ENCODE results near the gene KCNAB1. TPM values are rescaled to one million over a fixed set of nuclear protein-coding genes. Genes with fewer than 3 reads are reported as not detected.

Gene KCNAB1
- total RNA-seq, 1 experiment from 2014 or later = not detected

DNA sequence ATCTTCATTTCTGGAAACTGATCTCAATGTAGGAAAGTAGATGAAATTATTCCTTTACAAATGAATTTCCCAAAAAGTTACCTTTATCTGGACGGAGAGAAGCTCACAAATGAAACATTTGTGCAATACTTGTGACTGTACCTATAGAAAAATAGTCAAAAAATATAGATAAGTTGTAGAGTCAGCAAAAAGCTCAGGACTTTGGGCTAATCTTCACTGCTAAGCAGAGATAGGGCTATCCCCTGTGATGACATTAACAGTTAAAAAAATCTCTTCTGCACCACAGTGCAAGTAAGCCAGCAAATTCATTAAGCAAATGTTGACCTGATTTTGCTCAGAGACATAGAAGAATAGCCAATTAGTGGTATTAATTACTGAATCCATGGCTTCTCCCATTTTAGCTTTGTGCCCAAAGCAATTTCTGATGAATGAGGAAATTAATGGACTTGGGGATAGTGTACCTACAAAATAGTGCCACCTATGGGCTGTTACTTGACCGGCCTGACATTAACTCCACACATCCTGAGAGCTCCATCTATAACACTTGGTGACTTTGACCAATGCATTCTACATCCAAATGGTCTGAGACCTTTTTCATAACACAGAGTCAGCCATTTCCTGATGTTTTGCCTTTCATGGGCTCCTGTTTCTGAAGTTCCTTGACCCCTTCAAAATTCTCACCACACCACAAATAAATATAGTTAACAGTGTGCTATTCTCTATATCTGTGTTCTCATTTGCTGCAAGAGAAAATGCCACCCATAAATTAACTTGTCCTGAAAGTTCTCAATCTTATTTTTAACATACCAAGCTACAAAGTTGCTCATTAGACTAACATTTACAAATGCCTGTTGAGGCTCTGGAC, 329.6 kb downstream of the KCNAB1 start:
- H3K9me2 ChIP-seq (ENCODE audit: insufficient read depth) = no peaks in the 10 kb centered on the region
- no peak overlapping the region for H3K4me3 ChIP-seq (replicated peaks in 1 of 2; ENCODE audit: low read depth in 1 of 2, low read length in 2 of 2)
- CTCF ChIA-PET = interaction anchor here (0.6 to 3.4 kb wide), 26 partner anchors 9 to 688 kb away, joined by 3 to 32 read pairs (median 4); no protein-coding TSS in a partner anchor
- H3K9ac ChIP-seq (ENCODE audit: low read length) = no peak overlapping the region
- H3K36me3 ChIP-seq (ENCODE audit: control insufficient read depth in 1 of 2, insufficient read depth in 2 of 2, low read length in 2 of 2) = no peaks in the 10 kb centered on the region
- POLR2A ChIA-PET = no interaction called here
- intact Hi-C loops (cut with micrococcal nuclease) = loop anchor here (2.0 to 10.0 kb wide), 2 partner anchors 299 to 685 kb away; no protein-coding TSS in a partner anchor
- H4K20me1 ChIP-seq (ENCODE audit: insufficient read depth) = no peaks in the 10 kb centered on the region
- H3K79me2 ChIP-seq (ENCODE audit: insufficient read depth, low read length) = no peaks in the 10 kb centered on the region
- RAD21 ChIA-PET (ENCODE audit: low non-redundant PET in 1 of 2, low total read pairs in 2 of 2, uncharacterized antibody in 2 of 2, unreplicated experiment in 2 of 2) = interaction anchor here in 1 of 2 experiments (0.7 kb wide), 1 partner anchor 144 kb away, joined by 3 read pairs; no protein-coding TSS in a partner anchor
- H3K27ac ChIP-seq (ENCODE audit: low read depth, low read length) = no peak overlapping the region
- H3K4me2 ChIP-seq (ENCODE audit: low read length) = no peak overlapping the region
- ATAC-seq = peak; percentile 91
- H3K4me1 ChIP-seq (ENCODE audit: control insufficient read depth in 1 of 2, insufficient read depth in 2 of 2, low read length in 2 of 2) = no peaks in the 10 kb centered on the region
- no peaks in the 10 kb centered on the region for H3K27me3 ChIP-seq (ENCODE audit: insufficient read depth, low read length)
- H2AFZ ChIP-seq (ENCODE audit: low read depth, low read length, poor library complexity, severe bottlenecking) = peak overlapping the region; percentile 63
- TF ChIP-seq EGR1 (IDR thresholded peaks at IDR 0.05; ENCODE audit: low read depth) = no peak
- TF ChIP-seq CTCF (IDR thresholded peaks at IDR 0.05 in 2 of 3, conservative IDR thresholded peaks at IDR 0.05 in 1 of 3; ENCODE audit: borderline replicate concordance in 1 of 3, insufficient read depth in 1 of 3, low read depth in 2 of 3, low read length in 2 of 3) = peak; percentile 47 to 74 (median 68); a peak in 5 of 6 replicates
- peak; percentile 61 for TF ChIP-seq RAD21 (IDR thresholded peaks at IDR 0.05; ENCODE audit: low read depth)
- H3K9me3 ChIP-seq (ENCODE audit: control insufficient read depth in 1 of 2, insufficient read depth in 1 of 2, low read depth in 1 of 2, low read length in 2 of 2) = no peaks in the 10 kb centered on the region
- peak; percentile 37 for DNase-seq (ENCODE audit: low read depth, low spot score)
- BruUV-seq (replicated peaks) = no TSS peak

DNA sequence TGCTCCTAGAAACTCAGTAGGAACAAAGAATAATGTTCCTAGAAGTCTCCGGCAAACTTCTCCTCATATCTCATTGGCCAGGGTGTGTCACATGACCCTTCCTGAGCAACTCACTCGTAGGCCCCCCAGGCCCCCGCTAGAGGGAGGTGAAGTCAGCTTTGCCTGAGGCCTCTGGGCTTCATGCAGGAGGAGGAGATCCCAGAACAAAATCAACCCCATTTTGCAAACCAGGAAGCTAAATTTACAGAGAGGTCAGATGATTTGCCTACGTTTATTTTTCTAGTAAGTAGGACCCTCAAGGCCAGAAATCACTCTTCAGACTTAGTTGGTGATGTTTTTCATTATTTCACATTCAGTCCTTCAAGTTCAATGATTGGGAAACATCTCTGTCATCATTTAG, 335.5 kb downstream of the KCNAB1 start:
- H3K9me2 ChIP-seq (ENCODE audit: insufficient read depth) = no peaks in the 10 kb centered on the region
- ATAC-seq (no peak), DNase-seq (ENCODE audit: low read depth, low spot score) (no peak)
- intact Hi-C loops (cut with micrococcal nuclease) = no loop called here
- H3K79me2 ChIP-seq (ENCODE audit: insufficient read depth, low read length) = no peaks in the 10 kb centered on the region
- BruUV-seq (replicated peaks) = no TSS peak
- H3K9me3 ChIP-seq (ENCODE audit: control insufficient read depth in 1 of 2, insufficient read depth in 1 of 2, low read depth in 1 of 2, low read length in 2 of 2) = no peaks in the 10 kb centered on the region
- H2AFZ ChIP-seq (ENCODE audit: low read depth, low read length, poor library complexity, severe bottlenecking) = peak overlapping the region; percentile 6
- H3K9ac ChIP-seq (ENCODE audit: low read length) = no peak overlapping the region
- ChIA-PET POLR2A (no interaction called here), CTCF (no interaction called here), RAD21 (ENCODE audit: low non-redundant PET in 1 of 2, low total read pairs in 2 of 2, uncharacterized antibody in 2 of 2, unreplicated experiment in 2 of 2) (no interaction called here)
- H3K4me3 ChIP-seq (replicated peaks in 1 of 2; ENCODE audit: low read depth in 1 of 2, low read length in 2 of 2) = no peak overlapping the region
- H3K4me2 ChIP-seq (ENCODE audit: low read length) = no peak overlapping the region
- TF ChIP-seq CTCF (IDR thresholded peaks at IDR 0.05 in 2 of 3, conservative IDR thresholded peaks at IDR 0.05 in 1 of 3; ENCODE audit: borderline replicate concordance in 1 of 3, insufficient read depth in 1 of 3, low read depth in 2 of 3, low read length in 2 of 3) (no peak), MAX (IDR thresholded peaks at IDR 0.05) (no peak), YY1 (IDR thresholded peaks at IDR 0.05; ENCODE audit: extremely low read depth, insufficient replicate concordance, low read depth, low read length) (no peak), SRF (IDR thresholded peaks at IDR 0.05; ENCODE audit: low read depth) (no peak)
- TF ChIP-seq, protein P1, sequence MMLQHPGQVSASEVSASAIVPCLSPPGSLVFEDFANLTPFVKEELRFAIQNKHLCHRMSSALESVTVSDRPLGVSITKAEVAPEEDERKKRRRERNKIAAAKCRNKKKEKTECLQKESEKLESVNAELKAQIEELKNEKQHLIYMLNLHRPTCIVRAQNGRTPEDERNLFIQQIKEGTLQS (IDR thresholded peaks at IDR 0.05) = no peak
- TF ChIP-seq, protein P2, sequence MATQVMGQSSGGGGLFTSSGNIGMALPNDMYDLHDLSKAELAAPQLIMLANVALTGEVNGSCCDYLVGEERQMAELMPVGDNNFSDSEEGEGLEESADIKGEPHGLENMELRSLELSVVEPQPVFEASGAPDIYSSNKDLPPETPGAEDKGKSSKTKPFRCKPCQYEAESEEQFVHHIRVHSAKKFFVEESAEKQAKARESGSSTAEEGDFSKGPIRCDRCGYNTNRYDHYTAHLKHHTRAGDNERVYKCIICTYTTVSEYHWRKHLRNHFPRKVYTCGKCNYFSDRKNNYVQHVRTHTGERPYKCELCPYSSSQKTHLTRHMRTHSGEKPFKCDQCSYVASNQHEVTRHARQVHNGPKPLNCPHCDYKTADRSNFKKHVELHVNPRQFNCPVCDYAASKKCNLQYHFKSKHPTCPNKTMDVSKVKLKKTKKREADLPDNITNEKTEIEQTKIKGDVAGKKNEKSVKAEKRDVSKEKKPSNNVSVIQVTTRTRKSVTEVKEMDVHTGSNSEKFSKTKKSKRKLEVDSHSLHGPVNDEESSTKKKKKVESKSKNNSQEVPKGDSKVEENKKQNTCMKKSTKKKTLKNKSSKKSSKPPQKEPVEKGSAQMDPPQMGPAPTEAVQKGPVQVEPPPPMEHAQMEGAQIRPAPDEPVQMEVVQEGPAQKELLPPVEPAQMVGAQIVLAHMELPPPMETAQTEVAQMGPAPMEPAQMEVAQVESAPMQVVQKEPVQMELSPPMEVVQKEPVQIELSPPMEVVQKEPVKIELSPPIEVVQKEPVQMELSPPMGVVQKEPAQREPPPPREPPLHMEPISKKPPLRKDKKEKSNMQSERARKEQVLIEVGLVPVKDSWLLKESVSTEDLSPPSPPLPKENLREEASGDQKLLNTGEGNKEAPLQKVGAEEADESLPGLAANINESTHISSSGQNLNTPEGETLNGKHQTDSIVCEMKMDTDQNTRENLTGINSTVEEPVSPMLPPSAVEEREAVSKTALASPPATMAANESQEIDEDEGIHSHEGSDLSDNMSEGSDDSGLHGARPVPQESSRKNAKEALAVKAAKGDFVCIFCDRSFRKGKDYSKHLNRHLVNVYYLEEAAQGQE (IDR thresholded peaks at IDR 0.05; ENCODE audit: low read depth) = no peak
- no peaks in the 10 kb centered on the region for H3K27me3 ChIP-seq (ENCODE audit: insufficient read depth, low read length)
- H4K20me1 ChIP-seq (ENCODE audit: insufficient read depth) = no peaks in the 10 kb centered on the region
- H3K27ac ChIP-seq (ENCODE audit: low read depth, low read length) = no peak overlapping the region
- no peaks in the 10 kb centered on the region for H3K36me3 ChIP-seq (ENCODE audit: control insufficient read depth in 1 of 2, insufficient read depth in 2 of 2, low read length in 2 of 2)
- H3K4me1 ChIP-seq (ENCODE audit: control insufficient read depth in 1 of 2, insufficient read depth in 2 of 2, low read length in 2 of 2) = peaks cover 0 to 9% of the 10 kb centered on the region in 2 experiments; a peak in 2 of 4 replicates

Measured in HCT116 (cell line).